Mammary epithelial cell (primary cell): ENCODE measurements around the gene PRKX.

Experiments
- CTCF ChIP-seq, 2 donors: IDR thresholded peaks in 1 of 2; conservative IDR thresholded peaks in 1 of 2; 2 replicates each; pipeline ENCODE4 v1.5.1; 2011 to 2012; ENCODE audit warnings: inconsistent platforms in 2 of 2, low read length in 2 of 2, mild to moderate bottlenecking in 2 of 2, control low read depth in 1 of 2, low read depth in 1 of 2; ENCODE audit not compliant: insufficient read depth in 1 of 2; ENCODE audit errors: extremely low read depth in 1 of 2
- EZH2 ChIP-seq: IDR thresholded peaks from 2 replicates; pipeline ENCODE4 v1.6.1; 2012; ENCODE audit warnings: low read length, inconsistent platforms, borderline replicate concordance

GRCh38 chrX:3584415-3584996 lies 128.9 kb downstream of the PRKX start:
- TF ChIP-seq CTCF (conservative IDR thresholded peaks at IDR 0.05 in 1 of 2, IDR thresholded peaks at IDR 0.05 in 1 of 2; ENCODE audit: extremely low read depth in 1 of 2, insufficient read depth in 1 of 2, low read depth in 1 of 2, low read length in 2 of 2) (no peak), EZH2 (no peak)
